Activated CD8-positive, alpha-beta memory T cell treated with anti-CD3 and anti-CD28 coated beads for 24 hours (primary cell): Measurements from ENCODE around the gene ABCG1.

Experiments used
- DNase-seq: peaks from one replicate; pipeline ENCODE4 v3.0.0-alpha.2; 2020

ABCG1 gene

DNA sequence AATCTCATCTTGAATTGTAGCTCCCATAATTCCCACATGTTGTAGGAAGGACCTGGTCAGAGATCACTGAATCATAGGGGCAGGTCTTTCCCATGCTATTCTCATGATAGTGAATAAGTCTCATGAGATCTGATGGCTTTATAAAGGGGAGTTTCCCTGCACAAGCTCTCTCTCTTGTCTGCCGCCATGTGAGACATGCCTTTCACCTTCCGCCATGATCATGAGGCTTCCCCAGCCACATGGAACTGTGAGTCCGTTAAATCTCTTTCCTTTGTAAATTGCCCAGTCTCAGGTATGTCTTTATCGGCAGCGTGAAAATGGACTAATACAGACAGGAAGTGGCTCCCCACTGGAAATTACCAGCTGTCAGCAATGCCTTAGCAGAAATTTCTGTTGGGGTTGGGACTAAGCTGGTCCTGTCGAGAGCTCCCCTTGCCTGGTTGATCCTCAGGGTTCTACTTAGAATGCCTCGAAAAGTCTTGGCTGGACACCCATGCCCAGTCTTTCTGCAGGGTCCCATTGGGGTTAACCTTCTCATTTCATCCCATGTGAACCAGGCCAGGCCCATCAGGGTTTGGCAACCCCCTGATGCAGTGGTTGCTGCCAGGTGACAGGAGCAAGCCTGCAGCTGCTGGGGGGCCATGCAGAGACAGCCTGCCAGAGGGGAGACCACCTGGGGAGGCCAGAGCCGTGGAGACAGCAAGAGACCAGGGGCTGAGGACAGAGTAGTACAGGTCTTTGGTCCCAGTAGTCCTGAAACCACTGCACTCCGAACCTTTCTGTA lies 2.8 kb upstream of the ABCG1 start:
- no peak for DNase-seq

GRCh38 chr21:42216726-42217572 lies 2.0 kb upstream of the ABCG1 start:
- no peak for DNase-seq

DNA sequence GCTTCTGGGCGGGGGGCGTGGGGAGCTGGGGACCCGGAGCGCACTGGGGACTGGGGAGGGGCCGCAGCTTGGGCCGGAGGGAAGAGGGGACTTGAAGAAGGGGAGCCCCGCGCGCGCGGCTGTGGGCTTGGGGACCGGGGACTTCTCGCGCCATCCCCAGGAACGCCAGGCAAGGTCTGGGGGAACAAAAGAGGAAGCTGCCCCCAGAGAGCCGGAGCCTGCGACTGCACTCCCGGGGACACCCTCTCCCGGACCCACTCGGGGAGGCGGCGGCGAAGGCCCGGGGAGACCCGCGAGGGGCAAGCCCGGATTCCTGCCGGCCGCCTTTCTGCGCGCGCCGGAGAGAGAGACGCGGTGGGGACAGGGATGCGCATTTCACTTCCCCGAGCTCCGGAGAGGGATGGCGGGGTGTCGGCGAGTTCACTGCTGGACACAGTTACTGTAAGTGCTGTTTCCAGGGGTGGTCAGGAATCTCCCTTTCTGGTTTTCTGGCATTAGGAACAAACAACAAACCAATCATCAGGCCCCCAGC lies 732 bp downstream of the ABCG1 start:
- no peak for DNase-seq

GRCh38 chr21:42220138-42220701 lies 1.3 kb downstream of the ABCG1 start:
- peak; percentile 83 for DNase-seq

- no peak for DNase-seq
These were observed 2.8 kb downstream of the ABCG1 start for GRCh38 chr21:42221581-42222345.

DNA sequence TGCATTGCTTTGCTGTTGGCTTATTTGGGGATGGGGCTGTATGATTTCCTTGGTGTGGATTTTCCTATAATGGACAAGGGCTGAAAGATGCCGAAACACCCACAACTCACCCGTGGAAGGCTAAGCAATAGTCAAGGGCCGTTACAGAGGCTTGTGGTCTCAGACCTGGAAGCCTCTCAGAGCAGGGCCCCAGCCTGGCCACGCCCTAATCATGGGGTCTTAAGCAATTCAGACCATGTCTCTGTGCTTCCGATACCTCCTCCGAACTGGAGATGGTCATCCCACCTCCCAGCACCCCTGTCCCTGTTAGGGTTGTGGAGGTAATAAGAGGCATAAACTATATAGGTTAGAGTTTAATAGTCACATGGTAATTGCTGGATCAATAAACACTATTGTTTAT lies 3.4 kb downstream of the ABCG1 start:
- no peak for DNase-seq

GRCh38 chr21:42222821-42223390 lies 4.0 kb downstream of the ABCG1 start:
- peak; percentile 40 for DNase-seq

DNA sequence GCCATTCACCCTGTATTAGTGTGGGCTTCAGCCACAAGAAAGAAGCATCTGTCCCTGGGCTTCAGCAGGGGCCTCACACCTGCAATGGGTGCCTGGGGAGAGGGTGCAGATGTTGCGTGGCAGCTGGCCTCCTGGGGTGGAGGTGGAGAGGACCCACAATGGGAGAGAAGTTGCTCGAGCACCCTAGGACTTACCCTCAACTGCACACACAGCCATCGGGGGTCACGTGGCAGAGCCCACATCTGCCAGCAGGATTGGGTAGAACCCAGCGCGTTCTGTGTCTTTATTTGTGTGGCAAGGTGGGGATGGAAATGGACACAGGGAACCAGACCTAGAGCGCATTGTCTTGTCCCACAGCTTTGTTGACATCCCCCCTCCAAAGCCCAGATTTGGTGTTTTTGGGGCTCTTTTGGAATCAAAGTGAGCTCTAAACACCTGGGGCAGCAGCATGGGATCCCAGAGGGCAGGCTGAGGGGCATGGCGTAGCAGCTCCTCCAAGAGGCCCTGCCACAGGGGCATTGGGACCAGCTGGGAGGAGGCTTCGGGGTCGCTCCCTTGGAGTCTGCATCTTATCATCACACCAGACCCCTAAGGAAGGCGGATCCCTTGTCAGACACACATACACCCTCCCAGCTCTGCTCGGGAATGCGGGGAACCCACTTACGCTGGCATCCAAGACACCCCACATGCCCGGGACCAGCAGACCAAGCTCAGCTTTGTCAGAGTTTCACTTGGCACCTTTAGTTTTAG lies 5.1 kb downstream of the ABCG1 start:
- DNase-seq = no peak

GRCh38 chr21:42225042-42225441 lies 6.1 kb downstream of the ABCG1 start:
- no peak for DNase-seq

DNA sequence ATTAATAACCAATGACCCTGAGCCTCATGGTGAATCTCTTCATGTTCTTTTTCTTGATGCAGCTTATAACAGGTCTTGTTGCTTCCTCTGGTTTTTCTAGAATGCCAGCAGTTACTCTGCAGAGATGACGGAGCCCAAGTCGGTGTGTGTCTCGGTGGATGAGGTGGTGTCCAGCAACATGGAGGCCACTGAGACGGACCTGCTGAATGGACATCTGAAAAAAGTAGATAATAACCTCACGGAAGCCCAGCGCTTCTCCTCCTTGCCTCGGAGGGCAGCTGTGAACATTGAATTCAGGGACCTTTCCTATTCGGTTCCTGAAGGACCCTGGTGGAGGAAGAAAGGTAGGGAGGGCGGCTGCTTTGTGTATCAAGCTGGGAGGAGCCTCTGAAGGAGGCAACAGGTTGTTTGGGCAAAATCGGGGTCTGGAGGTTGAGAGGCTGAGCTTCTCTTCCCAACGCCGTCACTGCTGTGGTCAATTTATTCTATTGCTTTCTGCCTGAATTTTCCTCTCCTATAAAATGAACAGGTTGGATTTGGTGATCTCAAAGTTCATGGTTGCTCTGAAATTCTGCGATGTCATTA lies 6.7 kb downstream of the ABCG1 start:
- DNase-seq = no peak

DNA sequence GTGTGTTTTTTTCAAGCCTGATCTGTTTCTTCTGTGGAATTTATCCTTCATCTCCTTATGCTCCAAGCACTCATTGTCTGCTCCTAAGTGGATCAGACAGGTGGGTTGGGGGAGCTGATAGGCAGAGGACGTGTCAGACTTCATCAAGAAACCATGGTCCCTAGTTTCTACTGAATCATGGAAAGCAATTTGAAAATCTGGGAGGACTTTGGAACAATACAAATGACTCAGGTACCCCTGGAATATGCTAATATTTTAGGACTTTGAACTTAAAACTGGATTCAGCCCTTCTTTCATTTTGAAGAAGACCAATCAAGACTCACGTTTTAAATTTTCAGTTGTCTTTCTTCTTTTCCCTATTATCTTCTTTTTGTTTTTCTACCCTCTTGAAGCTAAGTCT lies 7.7 kb downstream of the ABCG1 start:
- no peak for DNase-seq

- DNase-seq = peak; percentile 93
These were observed 9.2 kb downstream of the ABCG1 start for GRCh38 chr21:42227909-42228708.

- no peak for DNase-seq
These were observed 9.8 kb downstream of the ABCG1 start for GRCh38 chr21:42228709-42229220.

- no peak for DNase-seq
These were observed 10.7 kb downstream of the ABCG1 start for GRCh38 chr21:42229676-42230075.

DNA sequence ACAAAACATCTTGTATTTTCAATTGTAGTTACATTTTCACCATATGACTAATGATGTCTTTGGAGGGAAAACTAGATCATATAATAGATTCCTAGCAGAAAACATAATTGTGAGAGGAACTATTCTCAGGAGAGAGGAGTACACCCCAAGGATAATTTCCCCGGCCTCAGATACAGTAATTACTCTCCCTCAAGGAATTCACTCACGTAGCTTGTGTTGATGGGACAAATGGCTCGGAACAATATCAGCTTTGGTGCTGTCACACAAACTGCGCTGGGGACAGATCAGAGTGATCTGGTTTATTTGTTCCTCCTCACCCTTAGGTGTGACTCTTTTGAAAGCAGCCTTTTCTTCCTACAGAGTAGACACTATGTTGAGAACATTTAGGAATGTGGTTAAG lies 11.2 kb downstream of the ABCG1 start:
- DNase-seq = no peak

DNA sequence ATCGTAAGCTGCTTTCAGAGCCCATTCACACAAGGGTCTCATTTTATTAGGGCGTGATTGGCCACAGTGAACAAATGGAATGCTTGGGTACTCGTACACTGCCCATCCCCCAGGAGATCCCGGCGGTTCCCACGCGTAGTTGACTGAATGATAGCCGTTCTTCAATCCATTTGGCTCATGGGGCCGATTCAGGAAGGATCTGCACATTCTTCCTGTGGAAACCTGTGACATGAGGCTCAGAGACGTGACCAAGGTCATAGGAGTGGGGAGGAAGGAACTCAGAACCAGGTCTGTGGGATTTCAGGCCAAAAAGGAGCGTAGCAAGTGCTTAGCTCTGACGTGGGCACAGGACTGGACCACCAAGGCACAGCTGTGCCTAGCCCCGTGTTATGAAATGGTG lies 11.7 kb downstream of the ABCG1 start:
- DNase-seq = no peak

DNA sequence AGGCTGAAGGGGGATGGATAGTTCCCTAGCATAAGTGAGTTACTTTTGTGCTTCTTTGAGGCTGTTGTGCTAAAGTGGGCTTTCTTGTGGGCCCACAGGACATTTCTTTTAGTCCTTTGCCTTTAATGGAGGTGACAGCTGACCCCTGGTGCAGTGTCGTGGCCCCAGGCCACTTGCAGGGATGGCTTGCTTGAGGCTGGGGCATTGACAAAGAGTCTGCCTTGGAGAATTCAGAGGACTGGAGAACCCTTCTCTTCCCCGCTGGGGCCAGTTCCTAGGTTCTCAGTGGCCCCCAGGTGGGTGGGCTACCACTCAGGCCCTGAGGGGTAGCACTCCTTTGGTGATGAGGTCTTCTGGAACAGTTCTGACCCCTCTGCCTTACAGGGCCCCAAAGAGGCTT lies 12.8 kb downstream of the ABCG1 start:
- DNase-seq = no peak

DNA sequence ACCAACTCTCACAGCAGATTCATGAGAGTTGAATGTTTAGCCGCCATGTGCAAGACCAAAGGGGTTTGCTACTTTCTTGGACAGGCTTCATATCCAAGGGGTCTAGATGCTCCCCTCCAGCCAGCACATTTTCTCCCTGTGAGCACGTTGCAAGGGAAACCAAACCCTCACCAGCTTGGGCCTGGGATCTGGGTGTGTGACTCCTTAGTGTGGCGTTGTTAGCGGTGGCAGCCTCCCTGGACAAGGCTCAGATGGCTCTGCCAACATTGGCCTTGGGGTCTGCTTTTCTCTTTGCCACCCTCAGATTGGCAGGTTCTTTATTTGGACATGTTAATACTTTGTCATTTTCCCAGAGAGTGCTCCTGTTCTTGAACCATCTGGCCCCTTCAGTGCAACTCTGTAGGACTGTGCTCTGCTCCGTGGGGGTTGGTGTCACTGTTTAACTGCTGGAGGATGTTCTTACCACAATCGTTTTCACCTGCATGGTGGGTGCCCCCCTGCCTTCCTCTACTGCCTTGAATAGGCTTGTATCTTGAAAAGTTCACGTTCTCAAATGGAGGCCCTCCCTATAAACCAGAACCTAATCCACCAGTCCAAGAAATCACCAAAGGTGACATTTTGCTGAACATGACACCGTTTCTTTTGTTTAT lies 13.4 kb downstream of the ABCG1 start:
- no peak for DNase-seq

DNA sequence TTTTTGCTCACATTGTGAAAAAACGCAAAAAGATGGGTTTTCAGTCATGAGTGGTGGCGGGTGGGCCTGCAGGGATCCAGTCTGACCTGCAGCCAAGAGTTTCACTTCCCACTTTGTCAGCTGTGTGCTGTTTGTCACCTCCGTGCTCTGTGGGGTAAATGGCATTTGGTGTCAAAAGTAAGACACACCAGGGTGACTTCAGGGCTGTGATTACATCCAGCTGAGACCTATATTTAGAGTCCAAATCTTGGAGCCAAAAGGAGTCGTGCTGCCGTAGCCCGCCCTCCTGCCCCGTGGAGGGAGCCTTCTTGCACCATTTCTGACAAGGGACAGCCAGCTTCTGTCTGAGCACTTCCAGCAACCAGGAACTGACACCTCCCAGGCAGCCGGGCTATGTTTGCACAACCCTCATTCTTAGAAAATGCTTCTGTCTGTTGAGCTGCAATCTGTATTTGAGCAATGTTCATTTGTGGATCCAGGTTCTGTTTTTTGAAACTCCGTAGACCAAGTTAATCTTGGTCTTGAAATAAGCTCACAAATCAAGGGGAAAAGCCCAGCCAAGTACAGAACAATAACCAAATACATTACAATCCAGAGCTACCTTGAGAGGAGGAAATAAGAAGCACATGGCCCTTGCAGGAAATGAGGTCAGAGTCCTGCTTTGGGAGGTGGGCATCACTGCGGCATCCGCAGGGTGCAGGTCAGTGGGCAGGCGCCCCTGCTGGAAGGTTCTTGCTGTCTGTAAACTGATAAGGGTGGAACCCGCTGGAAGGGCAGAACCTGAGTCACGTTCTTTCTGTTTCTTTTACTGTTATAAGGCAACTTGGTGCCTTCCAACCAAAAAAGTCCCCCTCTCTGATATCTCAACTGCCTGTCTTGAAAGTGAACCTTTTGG lies 14.4 kb downstream of the ABCG1 start:
- DNase-seq = peak; percentile 84
